Measurements from ENCODE around the gene HSPA1B.
"Not testable (repeated sequence)": the region's sequence is repeated elsewhere in the genome, so short reads cannot be mapped to it uniquely, and the experiment has no call there.

Gene HSPA1B

GRCh38 chr6:31858707-31859106 lies 31.2 kb downstream of the HSPA1B start:
- no peak for DNase-seq (ENCODE audit: low read depth in 2 of 2)

- no peak for DNase-seq (ENCODE audit: low read depth in 2 of 2)
Measured at GRCh38 chr6:31859923-31860322, 32.4 kb downstream of the HSPA1B start.

GRCh38 chr6:31860349-31860748 lies 32.8 kb downstream of the HSPA1B start:
- DNase-seq (ENCODE audit: low read depth in 2 of 2) = no peak

DNA sequence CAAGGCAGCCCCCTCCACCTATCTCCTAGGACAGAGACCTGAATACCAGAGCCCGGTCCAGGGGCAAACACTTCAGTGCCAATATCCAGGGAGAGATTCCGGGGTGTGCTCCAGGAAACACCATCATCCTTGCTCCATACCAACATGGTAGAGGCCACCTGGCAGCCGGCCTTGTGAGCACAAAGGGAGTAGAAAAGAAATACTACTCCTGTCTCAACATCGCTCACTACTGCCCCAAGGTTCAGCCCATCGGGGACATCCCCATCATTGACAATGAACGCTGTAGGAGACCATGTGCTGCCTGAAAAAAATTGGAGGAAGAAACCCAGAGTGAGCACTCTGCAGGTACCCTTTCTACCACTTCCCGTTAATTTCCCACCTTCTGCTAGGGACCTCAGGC lies 33.6 kb downstream of the HSPA1B start:
- DNase-seq (ENCODE audit: low read depth in 2 of 2) = no peak

DNA sequence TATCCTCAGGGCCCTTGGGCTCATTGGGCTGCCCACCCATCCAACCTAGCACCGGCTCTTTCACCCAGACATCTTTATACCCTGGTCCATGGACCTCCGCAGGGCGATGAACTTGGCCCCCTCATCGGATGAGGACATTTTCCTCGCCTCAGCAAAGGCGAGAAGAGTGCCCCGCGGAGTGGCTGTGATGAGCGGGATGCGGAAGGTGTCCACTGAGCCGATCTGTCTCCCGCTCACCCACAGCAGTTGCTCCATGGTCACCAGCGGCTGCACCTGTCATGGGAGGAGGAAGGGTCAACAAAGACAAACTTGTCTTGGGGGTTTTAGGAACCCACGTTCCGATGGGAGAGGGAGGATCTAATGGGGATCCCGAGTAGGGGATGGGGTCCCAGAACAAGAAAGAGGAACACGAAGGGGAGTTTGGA lies 34.4 kb downstream of the HSPA1B start:
- no peak for DNase-seq (ENCODE audit: low read depth in 2 of 2)

DNA sequence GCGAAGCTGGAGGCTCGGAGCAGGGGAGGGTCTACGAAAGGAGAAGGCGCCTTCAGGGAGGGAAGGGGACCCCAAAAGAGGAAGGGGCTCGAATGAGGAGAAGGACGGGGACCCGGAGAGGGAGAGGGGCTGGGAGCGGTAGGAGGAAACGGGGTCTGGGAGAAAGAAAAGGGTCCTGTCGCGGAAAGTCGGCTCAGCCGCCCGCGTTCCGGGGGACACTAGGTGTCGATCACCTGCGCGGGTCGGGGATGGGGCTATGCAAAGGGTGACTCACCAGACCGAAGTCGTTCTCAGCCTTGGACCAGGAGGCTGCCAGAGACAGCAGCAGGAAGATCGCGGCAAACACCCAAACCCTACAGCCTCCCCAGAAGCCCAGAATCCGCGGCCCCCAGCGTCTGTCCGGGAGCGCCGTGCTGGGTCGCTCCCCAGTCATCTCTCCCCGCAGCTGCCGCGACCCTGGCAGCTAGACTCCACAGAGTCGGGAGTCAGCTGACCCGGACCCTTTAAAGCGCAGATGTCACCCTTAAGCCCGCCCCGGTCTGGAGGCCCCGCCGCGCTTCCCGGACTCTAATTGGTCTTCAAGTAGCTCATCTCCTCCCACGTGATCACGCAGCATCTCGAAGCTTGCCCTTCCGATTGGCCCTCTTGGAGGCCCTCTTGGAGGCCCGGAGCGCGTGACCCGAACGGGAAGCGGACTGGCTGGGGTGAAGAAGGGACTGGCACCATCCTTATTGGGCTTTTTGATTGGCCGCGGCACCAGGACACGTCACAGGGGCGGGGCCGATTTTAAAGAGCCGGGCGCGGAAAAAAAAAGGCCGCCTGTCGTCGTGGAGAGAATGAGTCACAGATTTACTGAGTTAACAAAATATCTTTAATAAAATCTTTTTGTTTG lies 35.1 kb downstream of the HSPA1B start, which contains the start of gene NEU1:
NEU1 (minus strand) TSS at position 478 of the 892 bp plus-strand sequence; CDS start at position 433, 45 bp downstream.
- peak; percentile 99 to 100 for DNase-seq (ENCODE audit: low read depth in 2 of 2)

DNA sequence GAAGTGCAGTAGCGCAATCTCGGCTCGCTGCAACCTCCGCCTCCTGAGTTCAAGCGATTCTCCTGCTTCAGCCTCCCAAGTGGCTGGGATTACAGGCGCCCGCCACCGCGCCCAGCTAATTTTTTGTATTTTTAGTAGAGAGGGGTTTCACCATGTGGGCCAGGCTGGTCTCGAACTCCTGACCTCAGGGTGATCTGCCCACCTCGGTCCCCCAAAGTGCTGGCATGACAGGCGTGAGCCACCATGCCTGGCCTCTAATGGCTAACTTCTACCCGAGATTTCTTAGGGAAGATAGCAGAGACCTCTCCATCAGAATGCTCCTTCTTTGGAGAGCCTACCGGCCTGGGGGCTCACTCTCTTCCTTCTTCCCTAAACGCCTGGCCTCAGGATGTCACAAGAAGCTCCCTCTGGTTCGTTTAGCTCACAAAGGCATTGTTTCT lies 36.6 kb downstream of the HSPA1B start:
- DNase-seq (ENCODE audit: low read depth in 2 of 2) = not testable (repeated sequence)

GRCh38 chr6:31864818-31865204 lies 37.3 kb downstream of the HSPA1B start:
- DNase-seq (ENCODE audit: low read depth in 2 of 2) = no peak

- no peak for DNase-seq (ENCODE audit: low read depth in 2 of 2)
Measured at GRCh38 chr6:31865205-31866118, 37.9 kb downstream of the HSPA1B start.

- not testable (repeated sequence) for DNase-seq (ENCODE audit: low read depth in 2 of 2)
Measured at GRCh38 chr6:31868658-31868971, 41.1 kb downstream of the HSPA1B start.

DNA sequence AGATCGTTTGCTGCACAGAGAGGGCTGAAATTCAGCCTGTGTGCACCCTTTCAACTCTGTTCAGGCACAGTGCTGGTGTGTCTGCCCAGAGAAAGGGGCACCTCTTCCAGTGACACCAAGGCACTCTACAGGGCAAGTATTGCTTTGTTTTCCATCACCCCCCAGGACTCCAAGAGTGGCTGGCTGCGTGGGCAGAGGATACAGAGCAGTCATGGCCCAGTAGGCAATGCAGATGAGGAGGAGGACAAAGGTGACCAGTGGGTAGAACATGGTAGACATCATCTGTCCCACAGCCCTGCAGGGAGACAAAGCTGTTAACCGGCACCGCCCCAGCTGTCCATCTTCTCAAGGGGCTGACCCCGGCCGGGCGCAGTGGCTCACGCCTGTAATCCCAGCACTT lies 41.8 kb downstream of the HSPA1B start:
- DNase-seq (ENCODE audit: low read depth in 2 of 2) = no peak

DNA sequence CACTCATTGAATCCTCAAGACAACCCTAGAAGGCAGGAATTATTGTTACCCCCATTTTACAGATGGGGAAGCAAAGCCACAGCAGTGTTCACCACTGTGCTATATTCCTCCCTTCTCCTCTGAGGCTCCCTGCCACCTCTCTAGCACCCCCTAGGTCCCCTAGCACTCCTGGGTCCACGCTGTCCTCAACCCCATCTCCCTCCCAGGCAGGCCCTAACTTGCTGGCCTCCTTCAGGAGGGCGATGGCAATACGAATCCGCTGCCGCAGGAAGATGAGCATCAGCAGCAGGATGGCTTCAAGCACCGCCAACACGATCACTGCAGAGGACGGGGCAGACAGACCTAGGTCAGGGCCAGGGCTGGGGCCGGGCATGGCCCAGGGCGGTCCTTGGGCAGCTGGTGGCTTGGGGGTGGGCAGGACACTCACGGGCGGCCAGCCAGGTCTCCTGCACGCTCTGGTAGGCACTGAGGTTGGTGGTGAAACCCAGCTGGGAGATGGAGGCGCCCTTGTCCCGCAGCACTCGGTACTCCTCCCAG lies 42.9 kb downstream of the HSPA1B start:
- DNase-seq (ENCODE audit: low read depth in 2 of 2) = no peak

DNA sequence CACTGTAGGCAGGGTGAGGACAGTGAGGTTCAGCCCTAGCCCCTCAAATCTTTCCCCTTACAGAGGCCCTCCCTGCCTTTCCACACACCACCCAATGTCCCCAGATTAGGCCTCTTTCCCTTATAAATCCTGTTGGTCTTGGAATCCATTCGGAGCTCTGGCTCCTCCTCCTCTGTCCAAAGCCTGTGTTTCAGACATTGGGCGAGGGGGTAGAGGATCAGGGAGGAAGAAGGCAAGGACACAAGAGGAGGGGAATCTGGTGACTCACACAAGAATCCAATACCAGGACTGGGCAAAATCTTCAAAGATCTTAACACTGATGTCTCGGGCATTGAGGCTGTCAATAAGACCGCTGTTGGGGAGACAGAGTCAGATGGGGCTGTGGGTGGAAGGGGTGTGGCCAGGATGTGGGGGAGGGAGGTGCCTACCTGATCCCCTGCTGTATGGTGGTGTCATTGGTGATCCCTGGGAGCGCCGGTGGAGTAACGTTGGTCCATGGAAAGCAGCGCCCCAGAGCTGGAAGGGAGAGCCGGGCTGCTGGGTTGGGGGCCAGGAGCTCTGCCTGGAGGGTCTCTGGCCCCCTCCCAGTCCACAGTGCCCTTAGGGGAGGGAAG lies 43.6 kb downstream of the HSPA1B start:
- DNase-seq (ENCODE audit: low read depth in 2 of 2) = no peak

DNA sequence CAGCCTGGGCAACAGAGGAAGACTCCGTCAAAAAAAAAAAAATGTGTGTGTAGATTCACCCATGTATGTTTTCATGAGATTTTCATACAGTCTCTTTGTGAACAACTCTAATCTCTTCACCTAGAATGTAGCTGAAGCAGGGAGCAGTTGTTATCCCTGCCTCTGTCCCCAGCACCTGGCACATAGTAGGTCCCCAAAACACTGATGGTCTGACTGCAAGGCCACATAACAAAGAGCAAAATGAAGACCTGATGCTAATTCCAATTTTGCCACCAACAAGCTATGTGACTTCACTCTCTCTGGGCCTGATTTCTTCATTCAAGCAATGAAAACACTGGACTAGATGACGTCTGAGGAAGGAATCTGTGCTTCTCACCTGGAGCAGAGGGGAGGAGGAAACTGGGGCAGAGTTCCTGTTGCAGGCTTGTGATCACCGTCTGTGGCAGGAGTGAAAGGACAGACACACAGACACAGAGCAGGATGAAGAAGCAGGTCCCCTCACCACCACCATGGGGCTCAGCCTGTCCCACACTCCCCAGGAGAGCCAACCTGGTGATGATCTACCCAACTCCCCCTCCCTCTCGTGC lies 46.6 kb downstream of the HSPA1B start:
- DNase-seq (ENCODE audit: low read depth in 2 of 2) = no peak

DNA sequence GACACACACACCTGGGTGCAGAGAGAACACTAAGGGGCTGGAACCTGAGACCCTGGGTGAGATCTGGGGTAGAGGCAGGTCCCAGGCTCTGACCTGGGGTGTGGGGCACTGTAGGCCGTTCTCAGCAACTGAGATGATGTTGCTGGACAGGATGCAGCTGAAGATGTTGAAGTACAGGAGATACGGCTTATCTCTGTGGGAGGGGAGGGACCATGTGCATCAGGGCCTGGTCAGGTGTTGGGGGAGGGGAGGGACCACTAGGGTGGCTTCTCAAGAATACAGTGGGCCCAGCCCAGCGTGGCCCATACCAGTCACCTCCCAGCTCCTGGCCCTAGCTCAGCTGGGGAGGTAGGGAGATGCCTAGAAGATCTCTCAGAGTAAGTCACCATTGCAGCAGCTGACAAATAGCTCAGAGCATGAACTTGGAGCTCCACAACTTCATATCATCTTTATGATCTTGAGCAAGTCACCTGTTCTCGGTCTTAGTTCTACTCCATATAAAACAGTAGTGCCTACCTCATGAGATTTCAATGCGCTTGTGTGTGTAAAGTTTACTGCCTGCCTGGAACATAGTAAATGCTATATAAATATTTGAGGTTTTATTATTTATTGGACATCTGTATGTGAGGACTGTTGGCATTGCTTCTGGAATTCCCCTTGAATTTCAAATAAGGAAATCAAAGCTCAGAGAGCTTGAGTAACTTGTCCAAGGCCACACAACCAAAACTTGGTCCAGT lies 47.5 kb downstream of the HSPA1B start:
- DNase-seq (ENCODE audit: low read depth in 2 of 2) = no peak

- no peak for DNase-seq (ENCODE audit: low read depth in 2 of 2)
Measured at GRCh38 chr6:31875877-31876276, 48.3 kb downstream of the HSPA1B start.

DNA sequence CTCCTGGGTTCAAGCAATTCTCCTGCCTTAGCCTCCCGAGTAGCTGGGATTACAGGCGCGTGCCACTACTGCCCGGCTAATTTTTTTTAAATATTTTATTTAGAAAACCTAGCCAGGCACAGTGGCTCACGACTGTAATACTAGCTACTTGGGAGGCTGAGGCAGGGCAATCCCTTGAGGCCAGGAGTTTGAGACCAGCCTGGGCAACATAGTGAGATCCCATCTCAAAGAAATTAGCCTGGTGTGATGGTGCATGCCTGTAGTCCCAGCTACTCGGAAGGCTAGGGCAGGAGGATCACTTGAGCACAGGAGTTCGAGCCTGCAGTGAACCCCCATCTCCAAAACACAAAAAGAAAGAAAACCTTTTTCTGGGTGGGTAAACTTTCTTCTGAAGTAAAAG lies 48.8 kb downstream of the HSPA1B start:
- DNase-seq (ENCODE audit: low read depth in 2 of 2) = no peak

DNA sequence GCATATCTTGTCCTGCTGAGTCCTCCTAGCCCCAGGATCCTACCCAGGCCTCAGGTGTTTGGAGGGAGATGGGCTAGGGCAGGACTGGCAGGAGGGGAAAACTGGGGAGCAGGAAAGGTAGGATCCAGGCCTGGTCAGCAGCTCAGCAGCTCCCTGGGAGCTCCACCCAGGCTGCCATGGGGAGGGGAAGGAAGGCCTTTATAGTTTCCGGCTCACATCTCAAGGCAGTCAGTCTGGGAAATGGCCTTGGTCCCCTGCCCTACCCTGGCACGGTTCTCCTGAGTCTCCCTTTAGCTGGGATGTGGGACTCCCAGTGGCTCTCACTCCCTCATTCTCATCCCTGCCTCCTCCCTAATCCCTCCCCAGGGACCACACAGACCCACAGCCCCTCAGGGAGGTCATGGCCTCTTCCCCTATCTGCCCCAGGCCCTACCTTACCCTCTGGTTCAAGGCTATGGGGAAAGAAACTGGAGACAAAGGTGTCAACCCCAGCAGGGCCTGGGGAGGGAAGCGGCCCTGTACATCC lies 49.6 kb downstream of the HSPA1B start:
- DNase-seq (ENCODE audit: low read depth in 2 of 2) = no peak

- DNase-seq (ENCODE audit: low read depth in 2 of 2) = no peak
Measured at GRCh38 chr6:31877651-31878161, 50.2 kb downstream of the HSPA1B start.

DNA sequence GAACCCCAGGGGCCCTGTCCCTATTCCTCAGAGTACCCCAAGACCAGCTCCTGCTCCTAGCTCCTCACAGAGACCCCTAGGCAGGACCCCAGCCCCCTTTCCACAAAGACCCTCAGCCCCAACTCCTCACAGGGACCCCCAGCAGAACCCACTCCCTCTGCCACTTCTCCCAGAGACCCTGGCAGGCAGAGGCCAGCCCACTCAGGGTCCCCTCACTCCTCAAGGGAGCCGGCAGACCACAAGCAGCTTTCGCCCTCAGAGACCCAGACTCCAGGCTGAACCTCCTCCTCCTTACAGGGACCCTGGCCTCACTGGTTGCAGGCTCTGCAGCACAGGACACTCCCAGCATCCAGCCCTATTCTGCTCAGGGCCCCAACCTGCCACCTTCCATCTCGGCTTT lies 50.7 kb downstream of the HSPA1B start:
- no peak for DNase-seq (ENCODE audit: low read depth in 2 of 2)

Measured in stimulated activated CD4-positive, alpha-beta T cell treated with anti-CD3 and anti-CD28 coated beads, Interleukin-15, amount 100 ng/mL, for 48 hours (primary cell).